K562 (cell line): ENCODE measurements around the gene NUP205. TPM values are rescaled to one million over a fixed set of nuclear protein-coding genes. Genes with fewer than 3 reads are reported as not detected.

Experiments
- BCOR ChIP-seq: fragments of 450-650 bp; IDR thresholded peaks from 2 replicates; pipeline ENCODE4 v1.6.1; 2016
- CTCFL ChIP-seq: IDR thresholded peaks from 2 replicates; pipeline ENCODE4 v1.6.1; 2011; ENCODE audit warnings: borderline replicate concordance, low read depth, mild to moderate bottlenecking, moderate library complexity, low read length; ENCODE audit not compliant: insufficient read depth, poor library complexity, severe bottlenecking
- CXXC5 ChIP-seq: fragments of 250-450 bp; sonication (Bioruptor Pico); IDR thresholded peaks from 2 replicates; pipeline ENCODE4 v1.8.0; 2022; ENCODE audit warnings: inconsistent platforms, mild to moderate bottlenecking, moderate library complexity
- EWSR1 ChIP-seq: fragments of 450-650 bp; IDR thresholded peaks from 2 replicates; pipeline ENCODE4 v1.6.1; 2018; ENCODE audit warnings: borderline replicate concordance, mild to moderate bottlenecking, low read depth, moderate library complexity; ENCODE audit not compliant: partially characterized antibody
- KDM1A ChIP-seq, 2 experiments: fragments of 450-650 bp; IDR thresholded peaks; 2 replicates each; pipeline ENCODE4 v1.6.1; 2016; ENCODE audit warnings: mild to moderate bottlenecking in 2 of 2
- MECOM ChIP-seq: fragments of 250-450 bp; sonication (Bioruptor Pico); IDR thresholded peaks from 2 replicates; pipeline ENCODE4 v1.8.0; 2022; ENCODE audit warnings: inconsistent platforms
- NFIX ChIP-seq: fragments of 250-450 bp; sonication (Bioruptor Pico); IDR thresholded peaks from 2 replicates; pipeline ENCODE4 v1.4.0; 2020; ENCODE audit warnings: low read depth, mild to moderate bottlenecking, moderate library complexity
- POU5F1 ChIP-seq: fragments of 150-350 bp; IDR thresholded peaks from 2 replicates; pipeline ENCODE4 v1.6.1; 2014; ENCODE audit warnings: borderline replicate concordance, low read length, low read depth, mild to moderate bottlenecking; ENCODE audit not compliant: partially characterized antibody
- RBM17 ChIP-seq: fragments of 200-400 bp; formaldehyde crosslinking; IDR thresholded peaks from 2 replicates; pipeline ENCODE4 v1.6.1; 2017; ENCODE audit warnings: low read depth, mild to moderate bottlenecking, low read length, borderline replicate concordance
- SIX5 ChIP-seq, 2 experiments: IDR thresholded peaks; 2 replicates each; pipeline ENCODE4 v1.6.1; 2011; ENCODE audit warnings: low read length in 2 of 2, borderline replicate concordance in 1 of 2, low read depth in 1 of 2, mild to moderate bottlenecking in 1 of 2, moderate library complexity in 1 of 2; ENCODE audit not compliant: insufficient read depth in 1 of 2
- TEAD2 ChIP-seq: fragments of 450-650 bp; IDR thresholded peaks from 2 replicates; pipeline ENCODE4 v1.6.1; 2016; ENCODE audit warnings: missing genetic modification characterization, control low read depth, missing compliant biosample characterization
- ZBTB1 ChIP-seq: sonication (generic); formaldehyde crosslinking; IDR thresholded peaks from 2 replicates; pipeline ENCODE4 v1.8.1; 2023; ENCODE audit warnings: missing genetic modification reagents, low read depth, mild to moderate bottlenecking, borderline replicate concordance
- ZHX1 ChIP-seq: fragments of 150-350 bp; conservative IDR thresholded peaks from 2 replicates; pipeline ENCODE4 v1.6.1; 2014; ENCODE audit warnings: low read length
- ZNF143 ChIP-seq: sonication (generic); formaldehyde crosslinking; IDR thresholded peaks from 2 replicates; pipeline ENCODE4 v1.9.0; 2022; ENCODE audit warnings: mild to moderate bottlenecking, missing genetic modification reagents
- polyA plus RNA-seq, 8 experiments: library from polyadenylated mRNA; depleted of rRNA in 4 of 8; stranded (reverse) in 5 of 8; unstranded in 3 of 8; fragments of >200 nt; fragmentation: Nextera tagmentation in 2 of 8; fragmentation: Illumina TruSeq in 1 of 8; extraction: Ambion mirVana in 2 of 8; extraction: Trizol in 1 of 8; gene quantifications; 2 replicates each; pipeline versions ENCODE4 v1.2.1 to v1.2.3, GENCODE V29; 2011 to 2014; ENCODE audit warnings: inconsistent platforms in 1 of 8, missing spikeins in 1 of 8
- total RNA-seq, 7 experiments: library from RNA; depleted of rRNA in 6 of 7; stranded (reverse); fragments of >200 nt in 6 of 7; fragmentation: Illumina TruSeq in 2 of 7; extraction: Trizol in 2 of 7; gene quantifications; 2 replicates each; pipeline versions ENCODE4 v1.2.1 to v1.2.3, GENCODE V29; 2011 to 2021; ENCODE audit warnings: low replicate concordance in 1 of 7
- TF ChIP-seq, protein P1 (sequence below), 2 experiments: fragments of 450-650 bp in 1 of 2; sonication (generic) in 1 of 2; formaldehyde crosslinking; conservative IDR thresholded peaks; 2 replicates each; pipeline versions ENCODE4 v1.4.0 to v1.8.1; 2020 to 2022; ENCODE audit warnings: mild to moderate bottlenecking in 1 of 2, missing genetic modification reagents in 1 of 2
- TF ChIP-seq, protein P2 (sequence below), 3 experiments: fragments of 200-800 bp in 1 of 3; sonication (Bioruptor generic) in 1 of 3; sonication (generic) in 1 of 3; formaldehyde crosslinking in 1 of 3; IDR thresholded peaks; 2 replicates each; pipeline versions ENCODE4 v1.6.1 to v1.8.0; 2016 to 2022; ENCODE audit warnings: mild to moderate bottlenecking in 2 of 3, missing compliant biosample characterization in 2 of 3, missing genetic modification characterization in 2 of 3, missing genetic modification reagents in 1 of 3
- TF ChIP-seq, protein P3 (sequence below): fragments of 450-650 bp; formaldehyde crosslinking; IDR thresholded peaks from 2 replicates; pipeline ENCODE4 v1.4.0; 2020; ENCODE audit warnings: mild to moderate bottlenecking, moderate library complexity

NUP205 gene
- total and polyA plus RNA-seq, 9 of the 15 experiments (the other 6 are each of a cell fraction or from before 2014, with no cell fraction given), result 101 to 282 (median 193) TPM

DNA sequence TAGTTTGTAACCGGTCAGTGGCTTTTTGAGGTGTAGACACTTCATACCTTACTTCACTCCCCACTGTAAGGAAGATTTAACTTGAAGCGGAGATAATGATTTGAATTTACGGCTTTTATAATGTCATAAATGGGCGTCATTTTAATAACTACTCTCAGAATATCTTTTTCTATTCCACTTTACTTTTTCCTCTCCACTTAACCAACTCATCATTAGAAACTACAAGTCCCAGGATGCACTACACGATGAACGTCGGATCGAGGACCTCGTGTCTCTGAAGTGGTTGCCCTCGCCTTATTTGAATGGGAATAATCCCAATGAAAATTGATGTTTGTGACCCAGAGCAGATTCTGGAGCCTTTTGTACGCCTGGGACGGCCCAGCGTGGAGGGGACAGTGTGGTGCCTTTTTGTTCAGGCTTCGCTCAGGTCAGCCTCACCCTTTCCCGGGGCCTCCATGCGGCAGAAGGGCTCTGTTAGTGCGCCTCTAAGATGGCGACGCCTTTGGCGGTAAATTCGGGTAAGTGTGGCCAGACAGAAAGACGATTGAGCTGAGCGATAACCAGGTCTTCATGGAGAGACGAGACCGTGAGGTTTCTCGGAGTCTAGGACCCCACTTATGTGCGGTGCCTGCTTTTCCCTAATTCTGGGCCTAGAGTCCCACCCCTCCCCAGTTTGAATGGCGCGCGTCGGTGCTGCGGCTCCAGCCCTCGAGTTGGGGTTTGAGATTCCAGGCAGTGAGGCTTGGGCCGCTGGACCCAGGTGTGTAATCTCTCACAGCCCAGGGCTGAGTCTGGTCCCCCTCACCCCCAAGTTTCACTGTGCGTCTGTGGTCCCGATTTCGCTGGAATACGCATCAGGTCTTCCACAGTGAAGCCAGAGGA lies at the start of gene NUP205 (continued):
- TF ChIP-seq, protein P1, sequence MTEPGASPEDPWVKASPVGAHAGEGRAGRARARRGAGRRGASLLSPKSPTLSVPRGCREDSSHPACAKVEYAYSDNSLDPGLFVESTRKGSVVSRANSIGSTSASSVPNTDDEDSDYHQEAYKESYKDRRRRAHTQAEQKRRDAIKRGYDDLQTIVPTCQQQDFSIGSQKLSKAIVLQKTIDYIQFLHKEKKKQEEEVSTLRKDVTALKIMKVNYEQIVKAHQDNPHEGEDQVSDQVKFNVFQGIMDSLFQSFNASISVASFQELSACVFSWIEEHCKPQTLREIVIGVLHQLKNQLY (CRISPR knock-in tag; conservative IDR thresholded peaks at IDR 0.05), result peak; percentile 20 to 65; a peak in 1 of 4 replicates
- TF ChIP-seq CXXC5, result peak; percentile 99
- no peak for TF ChIP-seq BCOR
- TF ChIP-seq, protein P2, sequence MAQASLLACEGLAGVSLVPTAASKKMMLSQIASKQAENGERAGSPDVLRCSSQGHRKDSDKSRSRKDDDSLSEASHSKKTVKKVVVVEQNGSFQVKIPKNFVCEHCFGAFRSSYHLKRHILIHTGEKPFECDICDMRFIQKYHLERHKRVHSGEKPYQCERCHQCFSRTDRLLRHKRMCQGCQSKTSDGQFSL (CRISPR knock-in tag; IDR thresholded peaks at IDR 0.05), result peak; percentile 47
- TF ChIP-seq, protein P2 (tag; IDR thresholded peaks at IDR 0.05), result no peak
- TF ChIP-seq EWSR1, result no peak
- TF ChIP-seq KDM1A (IDR thresholded peaks at IDR 0.05), result 0 out of 4 replicates have a peak, but pooled peaks of 1 of the 2 experiments have one; percentile 9
- TF ChIP-seq ZNF143 (CRISPR knock-in tag), result peak; percentile 97
- TF ChIP-seq ZBTB1 (CRISPR knock-in tag), result no peak
- TF ChIP-seq TEAD2 (tag), result no peak
- TF ChIP-seq RBM17, result no peak
- TF ChIP-seq ZHX1, result peak; percentile 97
- TF ChIP-seq, protein P3, sequence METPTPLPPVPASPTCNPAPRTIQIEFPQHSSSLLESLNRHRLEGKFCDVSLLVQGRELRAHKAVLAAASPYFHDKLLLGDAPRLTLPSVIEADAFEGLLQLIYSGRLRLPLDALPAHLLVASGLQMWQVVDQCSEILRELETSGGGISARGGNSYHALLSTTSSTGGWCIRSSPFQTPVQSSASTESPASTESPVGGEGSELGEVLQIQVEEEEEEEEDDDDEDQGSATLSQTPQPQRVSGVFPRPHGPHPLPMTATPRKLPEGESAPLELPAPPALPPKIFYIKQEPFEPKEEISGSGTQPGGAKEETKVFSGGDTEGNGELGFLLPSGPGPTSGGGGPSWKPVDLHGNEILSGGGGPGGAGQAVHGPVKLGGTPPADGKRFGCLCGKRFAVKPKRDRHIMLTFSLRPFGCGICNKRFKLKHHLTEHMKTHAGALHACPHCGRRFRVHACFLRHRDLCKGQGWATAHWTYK (CRISPR knock-in tag), result no peak
- 0 out of 2 replicates have a peak, but pooled peaks have one; percentile 37 for TF ChIP-seq MECOM (CRISPR knock-in tag)
- no peak for TF ChIP-seq POU5F1
- TF ChIP-seq SIX5 (IDR thresholded peaks at IDR 0.05; ENCODE audit: borderline replicate concordance in 1 of 2, insufficient read depth in 1 of 2, low read depth in 1 of 2, low read length in 2 of 2), result peak; percentile 82 to 91
- no peak for TF ChIP-seq CTCFL
- TF ChIP-seq NFIX (CRISPR knock-in tag), result no peak
